Calu3 (cell line): ENCODE measurements around the gene CZIB. TPM values are rescaled to one million over a fixed set of nuclear protein-coding genes. Genes with fewer than 3 reads are reported as not detected.

Experiments used
- BruUV-seq: library from RNA; stranded (reverse); fragments of 400-500 nt; replicated peaks from 2 replicates; lab custom pipeline; 2021; lab: Mats Ljungman, UMichigan
- CTCF ChIA-PET: fragments of 300-600 bp; sonication (Branson Sonifier 250); formaldehyde crosslinking; loops from one replicate; lab custom pipeline; 2022; ENCODE audit warnings: antibody characterized with exemption; lab: Charles Lee
- DNase-seq: peaks from one replicate; pipeline ENCODE4 v3.0.0; 2022
- H3K27ac Mint-ChIP-seq: one replicate; pipeline ENCODE4 v1.8.0; 2022; ENCODE audit warnings: mixed read lengths; ENCODE audit not compliant: unreplicated experiment
- H3K27me3 Mint-ChIP-seq: one replicate; pipeline ENCODE4 v1.8.0; 2022; ENCODE audit warnings: mixed read lengths; ENCODE audit not compliant: unreplicated experiment
- H3K36me3 Mint-ChIP-seq: one replicate; pipeline ENCODE4 v1.8.0; 2022; ENCODE audit warnings: mild to moderate bottlenecking, moderate library complexity, mixed read lengths; ENCODE audit not compliant: insufficient read depth, unreplicated experiment
- H3K4me1 Mint-ChIP-seq: one replicate; pipeline ENCODE4 v1.8.0; 2022; ENCODE audit warnings: mild to moderate bottlenecking, low read depth, mixed read lengths; ENCODE audit not compliant: unreplicated experiment
- H3K4me3 Mint-ChIP-seq: one replicate; pipeline ENCODE4 v1.8.0; 2022; ENCODE audit warnings: mild to moderate bottlenecking, low read depth, moderate library complexity, mixed read lengths; ENCODE audit not compliant: unreplicated experiment
- H3K9me3 Mint-ChIP-seq: one replicate; pipeline ENCODE4 v1.8.0; 2022; ENCODE audit warnings: low read depth, mixed read lengths; ENCODE audit not compliant: unreplicated experiment
- CTCF ChIP-seq: fragments of 200-600 bp; IDR thresholded peaks from one replicate; pipeline ENCODE4 v1.8.0; 2022; ENCODE audit warnings: antibody characterized with exemption; ENCODE audit not compliant: unreplicated experiment
- intact Hi-C: fragments of 100-400 bp; cut with micrococcal nuclease; formaldehyde crosslinking; loops from one replicate; pipeline ENCODE4 v1.10.0; 2022; ENCODE audit not compliant: unreplicated experiment
- total RNA-seq: library from RNA; stranded (reverse); gene quantifications from 2 replicates; pipeline ENCODE4 v1.2.3, GENCODE V29; 2022

Gene CZIB
- total RNA-seq, 1 experiment from 2014 or later: 34.1 TPM

DNA sequence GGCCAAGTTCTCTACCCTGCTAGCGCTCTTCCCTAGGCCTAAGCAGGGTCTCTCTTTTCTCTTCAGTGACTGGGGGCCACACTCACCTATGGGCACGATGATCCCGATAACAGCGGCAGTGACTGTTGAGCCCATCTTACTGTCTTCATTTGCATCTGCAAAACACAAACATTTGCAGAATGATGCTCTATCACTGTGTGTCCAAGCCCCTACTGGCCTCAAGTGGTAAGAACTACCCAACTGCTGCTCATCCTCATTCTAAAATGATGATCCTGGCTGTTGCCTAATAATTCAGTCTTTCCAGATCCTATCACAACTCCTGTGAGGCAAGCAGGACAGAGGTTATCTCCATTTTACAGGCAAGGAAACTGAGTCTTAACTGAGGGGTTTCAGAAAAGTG lies 34.6 kb upstream of the CZIB start:
- Mint-ChIP-seq H3K36me3 (peaks cover 34% of the 10 kb centered on the region), H3K27me3 (no peaks in the 10 kb centered on the region), H3K9me3 (no peaks in the 10 kb centered on the region), H3K4me1 (no peaks in the 10 kb centered on the region), H3K4me3 (no peak overlapping the region), H3K27ac (no peak overlapping the region)
- intact Hi-C loops: no loop called here
- TF ChIP-seq CTCF: no peak
- no TSS peak for BruUV-seq
- CTCF ChIA-PET: interaction anchor here (1.1 kb wide), 1 partner anchor 46 kb away, joined by 3 read pairs; no protein-coding TSS in a partner anchor
- no peak for DNase-seq

DNA sequence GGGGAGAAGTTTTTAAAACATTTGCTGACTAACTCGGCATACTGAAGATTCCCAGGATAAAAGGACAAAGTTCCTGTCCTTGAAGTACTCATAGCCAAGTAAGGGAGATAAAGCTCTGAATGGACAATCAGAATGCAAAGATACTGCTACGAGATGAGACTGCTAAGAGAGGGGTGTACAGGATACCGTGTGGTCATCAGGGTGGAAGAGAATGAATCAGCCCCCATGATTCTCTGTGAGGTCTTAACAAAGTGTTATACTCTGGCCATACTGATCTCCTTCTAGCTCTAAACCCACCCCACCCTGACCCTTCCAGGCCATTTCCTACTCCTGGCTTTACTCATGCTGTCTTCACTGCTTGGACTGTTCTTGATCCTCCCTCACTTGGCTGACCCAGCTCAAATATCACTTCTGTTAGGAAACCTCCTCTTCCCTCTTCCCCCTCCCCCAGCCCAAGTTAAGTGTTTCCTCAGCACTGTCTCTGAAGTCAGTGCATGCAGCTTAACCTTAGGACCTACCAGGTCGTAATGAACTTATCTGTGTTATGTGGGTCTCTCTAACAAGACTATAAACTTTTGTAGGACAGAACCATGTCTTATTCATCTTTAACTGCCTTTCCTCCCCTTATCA lies 33.7 kb upstream of the CZIB start:
- DNase-seq: no peak
- Mint-ChIP-seq H3K27me3 (no peaks in the 10 kb centered on the region), H3K4me1 (no peaks in the 10 kb centered on the region), H3K27ac (no peak overlapping the region), H3K9me3 (no peaks in the 10 kb centered on the region), H3K4me3 (no peak overlapping the region), H3K36me3 (peaks cover 30% of the 10 kb centered on the region)
- CTCF ChIA-PET: no interaction called here
- BruUV-seq: no TSS peak
- TF ChIP-seq CTCF: no peak
- intact Hi-C loops: no loop called here

DNA sequence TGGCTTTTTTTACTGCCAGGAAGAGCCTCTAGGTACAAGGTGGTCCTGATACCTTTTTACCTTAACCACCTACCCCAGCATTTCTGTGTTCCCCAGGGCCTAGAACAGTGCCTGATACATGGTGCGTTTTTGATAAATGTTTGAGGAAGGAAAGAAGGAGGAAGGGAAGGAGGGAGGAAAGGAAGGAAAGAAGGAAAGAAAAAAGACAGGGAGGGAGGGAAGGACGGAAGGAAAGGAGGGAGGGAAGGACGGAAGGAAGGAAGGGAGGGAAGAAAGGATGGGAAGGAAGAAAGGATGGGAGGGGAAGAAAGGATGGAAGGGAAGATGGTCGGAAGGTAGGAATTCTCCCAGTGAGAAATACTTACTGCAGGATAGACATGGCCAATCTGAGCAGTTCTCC lies 29.9 kb upstream of the CZIB start:
- CTCF ChIA-PET: no interaction called here
- Mint-ChIP-seq H3K4me3 (no peak overlapping the region), H3K27ac (no peak overlapping the region), H3K4me1 (no peaks in the 10 kb centered on the region), H3K9me3 (no peaks in the 10 kb centered on the region), H3K27me3 (no peaks in the 10 kb centered on the region), H3K36me3 (peaks cover 25% of the 10 kb centered on the region)
- no peak for TF ChIP-seq CTCF
- no TSS peak for BruUV-seq
- DNase-seq: no peak
- intact Hi-C loops: no loop called here

DNA sequence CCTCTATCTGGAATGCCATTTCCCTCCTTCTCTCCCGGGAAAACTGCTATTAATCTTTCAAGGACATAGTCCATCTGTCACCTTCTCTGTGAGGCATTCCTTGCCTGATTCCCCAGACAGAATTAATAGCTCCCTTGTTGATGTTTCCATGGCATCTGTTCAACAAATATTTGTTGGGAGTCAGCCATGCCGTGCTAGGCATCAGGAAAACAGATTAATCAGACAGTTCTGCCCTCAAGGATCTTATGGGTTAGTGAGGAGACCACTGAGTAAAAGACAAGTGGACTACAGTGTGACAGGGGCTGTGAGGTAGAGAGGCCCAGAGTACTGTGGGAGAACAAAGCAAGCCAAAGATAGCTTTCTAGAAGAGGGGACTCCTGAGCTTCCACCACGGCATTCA lies 29.3 kb upstream of the CZIB start:
- intact Hi-C loops: no loop called here
- no peak overlapping the region for H3K4me3 Mint-ChIP-seq
- no peaks in the 10 kb centered on the region for H3K27me3 Mint-ChIP-seq
- H3K36me3 Mint-ChIP-seq: peaks cover 25% of the 10 kb centered on the region
- TF ChIP-seq CTCF: no peak
- no peak for DNase-seq
- no peak overlapping the region for H3K27ac Mint-ChIP-seq
- H3K9me3 Mint-ChIP-seq: no peaks in the 10 kb centered on the region
- BruUV-seq: no TSS peak
- CTCF ChIA-PET: no interaction called here
- H3K4me1 Mint-ChIP-seq: no peaks in the 10 kb centered on the region
